ENCODE data around the gene TPST1. TPM values are rescaled to one million over a fixed set of nuclear protein-coding genes. Genes with fewer than 3 reads are reported as not detected.

TPST1 gene
- total RNA-seq, 1 experiment from 2014 or later: 15.9 TPM

DNA sequence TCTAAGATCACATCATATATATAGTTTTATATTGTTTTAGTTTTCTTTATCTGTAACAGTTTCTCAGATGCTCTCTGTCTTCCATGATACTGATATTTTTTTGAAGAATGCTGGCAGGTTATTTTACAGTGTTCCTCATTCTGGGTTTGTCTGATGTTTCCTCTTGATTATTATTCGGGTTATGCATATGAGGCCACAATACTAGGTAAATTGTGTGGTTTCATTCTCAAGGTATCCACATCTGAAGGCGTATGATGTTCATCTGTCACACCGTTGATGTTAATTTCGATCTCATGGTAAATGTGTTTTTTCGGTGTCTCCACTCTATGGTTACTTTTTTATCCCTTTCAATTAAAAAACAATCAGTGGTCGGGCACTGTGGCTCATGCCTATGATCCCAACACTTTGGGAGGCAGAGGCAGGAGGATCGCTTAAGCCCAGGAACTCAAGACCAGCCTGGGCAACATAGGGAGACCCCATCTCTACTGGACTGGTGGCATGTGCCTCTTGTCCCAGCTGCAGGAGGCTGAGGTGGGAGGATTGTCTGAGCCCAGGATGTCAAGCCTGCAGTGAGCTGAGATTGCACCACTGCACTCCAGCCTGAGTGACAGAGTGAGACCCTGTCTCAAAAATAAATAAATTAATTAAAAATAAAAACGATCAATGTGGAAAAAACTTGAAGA, 108.9 kb downstream of the TPST1 start:
- H3K9me3 Mint-ChIP-seq: no peaks in the 10 kb centered on the region
- H2BK5ac ChIP-seq (ENCODE audit: insufficient read length, low read length): no peak overlapping the region
- peaks cover 2% of the 10 kb centered on the region; the same call in 1 of the 2 replicates for H3K4me1 ChIP-seq (ENCODE audit: insufficient read depth, low read length)
- H4K8ac ChIP-seq (replicated peaks; ENCODE audit: insufficient read length, low read depth, low read length): no peak overlapping the region
- no peak overlapping the region for H2AK5ac ChIP-seq (ENCODE audit: insufficient read length, low read length)
- TF ChIP-seq, protein P1, sequence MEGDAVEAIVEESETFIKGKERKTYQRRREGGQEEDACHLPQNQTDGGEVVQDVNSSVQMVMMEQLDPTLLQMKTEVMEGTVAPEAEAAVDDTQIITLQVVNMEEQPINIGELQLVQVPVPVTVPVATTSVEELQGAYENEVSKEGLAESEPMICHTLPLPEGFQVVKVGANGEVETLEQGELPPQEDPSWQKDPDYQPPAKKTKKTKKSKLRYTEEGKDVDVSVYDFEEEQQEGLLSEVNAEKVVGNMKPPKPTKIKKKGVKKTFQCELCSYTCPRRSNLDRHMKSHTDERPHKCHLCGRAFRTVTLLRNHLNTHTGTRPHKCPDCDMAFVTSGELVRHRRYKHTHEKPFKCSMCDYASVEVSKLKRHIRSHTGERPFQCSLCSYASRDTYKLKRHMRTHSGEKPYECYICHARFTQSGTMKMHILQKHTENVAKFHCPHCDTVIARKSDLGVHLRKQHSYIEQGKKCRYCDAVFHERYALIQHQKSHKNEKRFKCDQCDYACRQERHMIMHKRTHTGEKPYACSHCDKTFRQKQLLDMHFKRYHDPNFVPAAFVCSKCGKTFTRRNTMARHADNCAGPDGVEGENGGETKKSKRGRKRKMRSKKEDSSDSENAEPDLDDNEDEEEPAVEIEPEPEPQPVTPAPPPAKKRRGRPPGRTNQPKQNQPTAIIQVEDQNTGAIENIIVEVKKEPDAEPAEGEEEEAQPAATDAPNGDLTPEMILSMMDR (conservative IDR thresholded peaks at IDR 0.05): no peak
- no peak overlapping the region for H3K4me3 Mint-ChIP-seq
- no peak overlapping the region for H3K18ac ChIP-seq (ENCODE audit: insufficient read length, low read depth, low read length)
- no peak overlapping the region for H2BK20ac ChIP-seq (ENCODE audit: low read depth, low read length, poor library complexity, severe bottlenecking)
- H3K27ac ChIP-seq (ENCODE audit: insufficient read length, low read depth, low read length): no peak overlapping the region
- no peak overlapping the region for H3K4ac ChIP-seq (ENCODE audit: low read depth, low read length)
- H3K56ac ChIP-seq (ENCODE audit: insufficient read length, low read depth, low read length): no peak overlapping the region
- H2BK15ac ChIP-seq (ENCODE audit: low read depth, low read length): no peak overlapping the region
- H3T11ph ChIP-seq (ENCODE audit: low read length): no peak overlapping the region
- no peak overlapping the region for H3K4me2 ChIP-seq (ENCODE audit: insufficient read depth, insufficient read length, low read length)
- WGBS (ENCODE audit: extremely low coverage, insufficient read length, low lambda C conversion rate): no CpG with 5 or more reads among the region's 8 CpGs
- H3K4me1 Mint-ChIP-seq: peaks cover 8 to 9% of the 10 kb centered on the region in 2 experiments
- no peaks in the 10 kb centered on the region for H3K27me3 ChIP-seq (ENCODE audit: insufficient read depth, low read length)
- no peaks in the 10 kb centered on the region for H3K27me3 Mint-ChIP-seq (ENCODE audit: low read depth)
- H2AFZ ChIP-seq (ENCODE audit: low read length): no peak overlapping the region
- no peak overlapping the region for H3K23ac ChIP-seq (ENCODE audit: insufficient read length, low read depth, low read length)
- H3K9me3 ChIP-seq (ENCODE audit: control insufficient read depth, low read depth, low read length): no peaks in the 10 kb centered on the region
- no peak overlapping the region for H4K91ac ChIP-seq (ENCODE audit: insufficient read length, low read depth, low read length)
- no peaks in the 10 kb centered on the region for H3K79me2 ChIP-seq (ENCODE audit: insufficient read depth, low read length)
- no peak overlapping the region for H2BK120ac ChIP-seq (ENCODE audit: low read depth, low read length, poor library complexity, severe bottlenecking)
- DNase-seq: no peak
- no peaks in the 10 kb centered on the region for H3K36me3 Mint-ChIP-seq (ENCODE audit: insufficient read depth in 1 of 3, low read depth in 3 of 3)
- no peak overlapping the region for H3K14ac ChIP-seq (ENCODE audit: insufficient read depth, low read length)
- H4K20me1 ChIP-seq (ENCODE audit: control insufficient read depth, insufficient read depth, insufficient read length): no peaks in the 10 kb centered on the region
- H3K27ac Mint-ChIP-seq: no peak overlapping the region
- no peak overlapping the region for H2BK12ac ChIP-seq (ENCODE audit: insufficient read length, low read depth, low read length)
- H4K5ac ChIP-seq (ENCODE audit: insufficient read length, low read depth, low read length): no peak overlapping the region
- H3K79me1 ChIP-seq (ENCODE audit: insufficient read depth, low read depth, low read length, poor library complexity, severe bottlenecking): no peaks in the 10 kb centered on the region
- H3K9ac ChIP-seq (ENCODE audit: extremely low read depth, insufficient read length, low read length): no peak overlapping the region
- no peaks in the 10 kb centered on the region for H3K23me2 ChIP-seq (ENCODE audit: insufficient read length, low read depth, low read length, poor library complexity, severe bottlenecking)
